ENCODE data around the gene RIPPLY2.
"Not testable (repeated sequence)": the region's sequence is repeated elsewhere in the genome, so short reads cannot be mapped to it uniquely, and the experiment has no call there.

RIPPLY2 gene

GRCh38 chr6:83853178-83854000, at the start of gene RIPPLY2:
TSS of gene RIPPLY2 (plus strand) at chr6:83853360. CDS start at chr6:83853417, 57 bp downstream.
- DNase-seq (ENCODE audit: low read depth): no peak

DNA sequence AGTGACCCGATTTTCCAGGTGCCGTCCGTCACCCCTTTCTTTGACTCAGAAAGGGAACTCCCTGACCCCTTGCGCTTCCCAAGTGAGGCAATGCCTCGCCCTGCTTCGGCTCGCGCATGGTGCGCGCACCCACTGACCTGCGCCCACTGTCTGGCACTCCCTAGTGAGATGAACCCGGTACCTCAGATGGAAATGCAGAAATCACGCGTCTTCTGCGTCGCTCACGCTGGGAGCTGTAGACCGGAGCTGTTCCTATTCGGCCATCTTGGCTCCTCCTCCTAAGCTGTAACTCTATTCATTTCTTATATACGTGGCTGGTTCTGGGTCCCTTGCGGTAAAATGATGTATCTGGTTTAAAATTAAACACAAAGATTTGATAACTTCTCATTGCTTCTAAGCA, 49.7 kb upstream of the RIPPLY2 start:
- not testable (repeated sequence) for DNase-seq (ENCODE audit: low read depth)

- DNase-seq (ENCODE audit: low read depth): no peak
These were observed 48.3 kb upstream of the RIPPLY2 start for GRCh38 chr6:83804886-83805285.

DNA sequence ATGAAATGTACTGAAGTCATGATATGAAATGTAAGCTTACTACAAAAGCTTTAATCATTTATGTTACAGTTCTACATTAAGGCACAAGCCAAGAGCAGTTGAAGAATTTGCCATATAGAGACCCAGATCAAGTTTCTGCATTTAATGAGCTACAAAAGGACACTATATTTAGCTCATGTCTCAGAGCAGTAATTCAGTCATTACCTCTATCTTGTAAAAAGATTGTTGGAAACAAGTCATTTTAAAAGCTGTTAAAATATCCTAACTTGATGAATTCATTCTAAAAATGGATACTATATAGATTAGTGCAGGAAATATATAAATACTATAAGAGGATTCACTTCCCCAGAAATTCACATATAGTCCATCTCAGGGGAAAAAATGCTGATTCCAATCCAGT, 45.2 kb upstream of the RIPPLY2 start:
- no peak for DNase-seq (ENCODE audit: low read depth)

- DNase-seq (ENCODE audit: low read depth): no peak
These were observed 44.2 kb upstream of the RIPPLY2 start for GRCh38 chr6:83808926-83809325.

DNA sequence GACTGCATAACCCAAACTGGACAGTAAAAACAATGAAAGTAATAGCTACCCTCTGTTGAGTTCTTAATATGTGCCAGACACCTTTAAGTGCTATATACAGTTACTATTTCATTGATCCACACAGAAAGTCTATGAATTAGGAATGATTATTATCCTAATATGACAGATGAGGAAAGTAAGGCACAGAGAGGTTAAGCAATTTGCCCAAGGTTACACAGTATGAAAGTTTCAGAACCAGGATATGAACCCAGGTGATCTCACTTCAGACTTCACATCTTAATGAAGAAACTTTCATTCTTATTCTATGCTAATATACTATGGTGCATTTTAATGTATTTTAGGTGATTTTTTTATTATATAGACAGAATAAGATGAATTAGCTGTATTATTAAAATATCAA, 40.6 kb upstream of the RIPPLY2 start:
- DNase-seq (ENCODE audit: low read depth): no peak

- DNase-seq (ENCODE audit: low read depth): no peak
These were observed 37.4 kb upstream of the RIPPLY2 start for GRCh38 chr6:83815631-83816272.

- DNase-seq (ENCODE audit: low read depth): no peak
These were observed 30.5 kb upstream of the RIPPLY2 start for GRCh38 chr6:83822629-83823169.

- DNase-seq (ENCODE audit: low read depth): no peak
These were observed 28.8 kb upstream of the RIPPLY2 start for GRCh38 chr6:83824388-83824801.

GRCh38 chr6:83824831-83825230, 28.3 kb upstream of the RIPPLY2 start:
- no peak for DNase-seq (ENCODE audit: low read depth)

GRCh38 chr6:83827050-83827449, 26.1 kb upstream of the RIPPLY2 start:
- no peak for DNase-seq (ENCODE audit: low read depth)

- no peak for DNase-seq (ENCODE audit: low read depth)
These were observed 14.4 kb upstream of the RIPPLY2 start for GRCh38 chr6:83838727-83839126.

GRCh38 chr6:83844170-83844569, 9.0 kb upstream of the RIPPLY2 start:
- DNase-seq (ENCODE audit: low read depth): no peak

DNA sequence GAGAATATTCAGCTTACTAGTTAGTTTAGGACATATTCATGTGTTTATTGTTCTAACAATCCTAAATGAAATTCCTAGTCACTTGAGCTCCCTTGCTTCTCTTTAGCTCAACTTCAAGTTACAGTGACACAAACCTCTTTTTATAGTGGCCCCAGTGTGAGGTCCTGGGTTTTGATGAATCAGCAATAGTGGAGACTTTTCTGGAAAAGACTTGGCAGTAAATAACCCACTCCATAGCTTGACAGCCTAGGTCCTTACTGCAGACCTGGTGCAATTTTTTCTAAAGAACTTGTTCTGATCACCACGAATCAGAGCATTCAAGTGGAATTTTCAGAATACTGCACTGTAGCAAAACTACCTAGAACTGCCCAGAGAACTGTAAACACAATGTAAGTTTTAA, 6.9 kb upstream of the RIPPLY2 start:
- DNase-seq (ENCODE audit: low read depth): no peak

DNA sequence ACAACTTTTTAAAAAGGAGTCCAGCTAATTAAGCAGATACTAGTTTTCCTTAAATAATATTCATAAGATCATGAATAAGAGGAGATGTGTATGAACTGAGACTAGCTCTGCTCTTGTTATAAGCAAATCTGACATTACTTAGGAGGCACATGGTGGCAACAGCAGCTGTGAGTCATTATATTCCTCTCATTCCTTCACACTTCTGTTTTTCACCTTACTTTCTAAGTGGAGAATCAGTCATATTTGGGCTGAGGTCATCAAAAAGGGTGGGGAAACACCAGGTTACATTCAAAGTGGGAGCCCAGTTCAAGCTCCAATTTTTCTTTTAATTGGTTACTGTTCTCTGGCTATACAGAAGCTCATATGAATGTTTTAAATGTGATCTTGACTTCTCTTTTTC, 6.0 kb upstream of the RIPPLY2 start:
- DNase-seq (ENCODE audit: low read depth): no peak

- DNase-seq (ENCODE audit: low read depth): no peak
These were observed 4.0 kb upstream of the RIPPLY2 start for GRCh38 chr6:83849127-83849526.

DNA sequence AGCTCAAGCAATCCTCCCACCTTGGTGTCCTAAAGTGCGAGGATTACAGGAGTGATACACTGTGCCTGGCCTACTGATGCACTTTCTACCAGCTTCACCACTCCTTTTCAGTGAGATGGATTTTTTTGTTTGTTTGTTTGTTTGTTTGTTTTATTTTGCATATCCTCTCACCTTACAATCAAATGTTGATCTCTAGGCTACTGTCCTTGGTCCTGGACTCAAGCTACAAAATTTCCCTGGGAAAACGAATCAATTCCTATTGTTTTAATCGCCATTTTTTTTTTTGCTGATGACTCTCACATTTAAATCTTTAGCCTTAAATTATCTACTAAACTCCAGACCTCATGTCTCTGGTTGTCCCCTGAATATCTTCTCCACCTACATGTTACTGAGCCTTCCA, 3.5 kb upstream of the RIPPLY2 start:
- DNase-seq (ENCODE audit: low read depth): no peak

GRCh38 chr6:83852528-83853177, 507 bp upstream of the RIPPLY2 start:
- no peak for DNase-seq (ENCODE audit: low read depth)

GRCh38 chr6:83854001-83854501, 891 bp downstream of the RIPPLY2 start:
- DNase-seq (ENCODE audit: low read depth): no peak

- no peak for DNase-seq (ENCODE audit: low read depth)
These were observed 1.6 kb downstream of the RIPPLY2 start for GRCh38 chr6:83854766-83855165.

DNA sequence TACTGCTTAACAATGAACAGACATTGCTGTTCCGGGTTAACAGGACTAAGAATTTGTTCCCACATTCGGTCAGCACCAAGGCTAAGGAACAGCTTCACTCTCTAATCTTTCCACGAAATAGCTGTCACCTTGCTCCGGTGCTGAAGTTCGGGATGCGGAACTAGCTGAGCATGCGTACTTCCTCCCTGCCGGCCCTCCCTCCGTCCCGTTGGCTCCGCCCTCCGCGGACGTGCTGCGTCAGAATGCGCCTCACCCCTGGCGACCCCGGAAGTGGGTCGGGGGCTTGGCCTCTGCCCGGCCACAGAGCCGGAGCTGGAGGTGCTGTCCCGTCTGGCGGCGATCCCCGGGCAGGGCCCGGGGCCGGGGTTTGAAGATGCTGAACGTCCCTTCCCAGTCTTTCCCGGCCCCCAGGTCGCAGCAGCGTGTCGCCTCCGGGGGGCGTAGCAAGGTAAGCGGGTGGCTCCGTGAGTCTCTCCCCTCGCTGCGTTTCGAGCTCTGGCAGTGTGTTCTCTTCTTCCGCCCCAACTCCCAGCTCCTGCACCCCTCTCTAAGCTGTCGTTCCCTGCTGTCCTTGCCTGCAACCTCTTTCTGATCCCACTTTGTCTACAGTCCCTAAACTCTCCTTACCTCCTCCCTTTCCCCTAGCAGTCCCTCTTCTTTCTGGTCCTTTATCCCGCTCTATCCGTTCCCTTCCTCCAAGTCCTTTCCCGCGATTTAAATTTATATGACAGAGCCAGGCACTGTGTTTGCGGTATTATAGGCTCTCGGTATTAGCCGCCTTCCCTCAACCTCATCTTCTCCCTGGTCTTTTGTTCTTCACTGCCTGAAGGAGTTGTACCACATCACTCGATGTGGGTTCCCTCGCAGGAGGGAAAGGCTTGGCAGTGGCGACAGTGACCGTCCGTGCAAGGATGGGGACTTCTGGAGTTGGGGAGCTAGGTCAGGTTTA, 6.5 kb downstream of the RIPPLY2 start, which contains the start of gene CYB5R4:
TSS of gene CYB5R4 (plus strand) at position 280 of the 949 bp plus-strand sequence. CDS start at position 374, 94 bp downstream.
- DNase-seq (ENCODE audit: low read depth): peak; percentile 87

All from stimulated activated CD4-positive, alpha-beta T cell treated with anti-CD3 and anti-CD28 coated beads, Interleukin-2, amount 100 ng/mL, for 4 hours (primary cell).